GM18519 (cell line): ENCODE data around the gene GPR82.
A peak's percentile ranks its signal among the peaks of the same experiment; 100 is the strongest.
"Not testable (repeated sequence)": the region's sequence is repeated elsewhere in the genome, so short reads cannot be mapped to it uniquely, and the experiment has no call there.

Experiments used
- ATAC-seq: cut with Tn5 transposase; IDR thresholded peaks from one replicate; pipeline ENCODE4 v1.9.1; 2021; ENCODE audit warnings: mild to moderate bottlenecking, moderate library complexity; ENCODE audit not compliant: unreplicated experiment, low FRiP score

The GPR82 gene

GRCh38 chrX:41723826-41724225 is at the start of gene GPR82:
GPR82 (plus strand) TSS chrX:41724181; CDS start chrX:41727027, 2,846 bp downstream.
- ATAC-seq, result no peak

GRCh38 chrX:41676361-41676760 is 47.6 kb upstream of the GPR82 start:
- not testable (repeated sequence) for ATAC-seq

- no peak for ATAC-seq
These were observed 46.6 kb upstream of the GPR82 start for GRCh38 chrX:41677183-41678060.

- no peak for ATAC-seq
These were observed 39.8 kb upstream of the GPR82 start for GRCh38 chrX:41684138-41684537.

- no peak for ATAC-seq
These were observed 39.0 kb upstream of the GPR82 start for GRCh38 chrX:41684940-41685339.

GRCh38 chrX:41686788-41687187 is 37.2 kb upstream of the GPR82 start:
- ATAC-seq, result no peak

- ATAC-seq, result no peak
These were observed 35.8 kb upstream of the GPR82 start for GRCh38 chrX:41688156-41688555.

GRCh38 chrX:41688835-41689234 is 35.1 kb upstream of the GPR82 start, which contains the start of gene GPR34:
GPR34 (plus strand) TSS chrX:41688973; CDS start chrX:41695634, 6,661 bp downstream.
- ATAC-seq, result no peak

GRCh38 chrX:41689711-41690110 is 34.3 kb upstream of the GPR82 start:
- no peak for ATAC-seq

GRCh38 chrX:41692162-41692749 is 31.7 kb upstream of the GPR82 start:
- no peak for ATAC-seq

GRCh38 chrX:41693024-41693423 is 31.0 kb upstream of the GPR82 start:
- ATAC-seq, result no peak

- ATAC-seq, result no peak
These were observed 28.6 kb upstream of the GPR82 start for GRCh38 chrX:41695426-41695825.

GRCh38 chrX:41703574-41704029 is 20.4 kb upstream of the GPR82 start:
- no peak for ATAC-seq

GRCh38 chrX:41705042-41705441 is 18.9 kb upstream of the GPR82 start:
- ATAC-seq, result no peak

GRCh38 chrX:41705680-41706374 is 18.2 kb upstream of the GPR82 start:
- peak; percentile 89 for ATAC-seq

- ATAC-seq, result no peak
These were observed 16.8 kb upstream of the GPR82 start for GRCh38 chrX:41707218-41707617.

GRCh38 chrX:41708486-41708885 is 15.5 kb upstream of the GPR82 start:
- no peak for ATAC-seq

GRCh38 chrX:41711021-41711667 is 12.8 kb upstream of the GPR82 start:
- ATAC-seq, result no peak

GRCh38 chrX:41716222-41716621 is 7.8 kb upstream of the GPR82 start:
- ATAC-seq, result no peak

- ATAC-seq, result no peak
These were observed 7.1 kb upstream of the GPR82 start for GRCh38 chrX:41716767-41717473.
